Neural progenitor cell (in vitro differentiated cells): Measurements from ENCODE around the gene CROCC2.

Source experiments
- CTCF ChIP-seq: fragments of 200-600 bp; sonication (generic); IDR thresholded peaks from 2 replicates; pipeline ENCODE4 v1.5.1; 2017; ENCODE audit warnings: antibody characterized with exemption, mild to moderate bottlenecking
- EZH2 ChIP-seq: fragments of 200-600 bp; sonication (generic); IDR thresholded peaks from 2 replicates; pipeline ENCODE4 v1.6.1; 2017; ENCODE audit warnings: antibody characterized with exemption, mild to moderate bottlenecking, moderate library complexity

GRCh38 chr2:240888890-240889573, 17.1 kb upstream of the CROCC2 start:
- TF ChIP-seq CTCF (no peak), EZH2 (no peak)
